PC-9 (cell line): ENCODE results near the gene NUDT1. TPM values are rescaled to one million over a fixed set of nuclear protein-coding genes. Genes with fewer than 3 reads are reported as not detected.
A peak's percentile ranks its signal among the peaks of the same experiment; 100 is the strongest.

Experiments
- BruUV-seq: library from RNA; stranded (reverse); fragments of 400-500 nt; replicated peaks from 2 replicates; lab custom pipeline; 2021; lab: Mats Ljungman, UMichigan
- CTCF ChIA-PET: fragments of 300-600 bp; sonication (Branson Sonifier 250); formaldehyde crosslinking; loops from one replicate; lab custom pipeline; 2022; ENCODE audit warnings: antibody characterized with exemption; lab: Charles Lee
- POLR2A ChIA-PET: fragments of 300-600 bp; sonication (Branson Sonifier 250); formaldehyde crosslinking; loops from one replicate; lab custom pipeline; 2022; ENCODE audit warnings: antibody characterized with exemption; ENCODE audit not compliant: unreplicated experiment; lab: Charles Lee
- DNase-seq, 2 experiments: peaks; one replicate each; pipeline versions ENCODE4 v3.0.0 to v3.0.0-alpha.2; 2015 to 2022; ENCODE audit warnings: mixed read lengths in 1 of 2
- H2AFZ ChIP-seq: fragments of 200-600 bp; sonication (generic); 2 replicates; pipeline ENCODE4 v1.8.1; 2017; ENCODE audit warnings: antibody characterized with exemption
- H3F3A ChIP-seq: fragments of 200-600 bp; sonication (generic); 2 replicates; pipeline ENCODE4 v1.8.1; 2017; ENCODE audit warnings: antibody characterized with exemption, mild to moderate bottlenecking, low read depth; ENCODE audit not compliant: insufficient read depth
- H3K27ac ChIP-seq: fragments of 200-600 bp; sonication (generic); 2 replicates; pipeline ENCODE4 v1.6.1; 2016; ENCODE audit warnings: mixed run types
- H3K27me3 ChIP-seq: fragments of 200-600 bp; sonication (generic); 2 replicates; pipeline ENCODE4 v1.6.1; 2016; ENCODE audit warnings: low read depth, mixed run types; ENCODE audit not compliant: insufficient read depth
- H3K36me3 ChIP-seq: fragments of 200-600 bp; sonication (generic); 2 replicates; pipeline ENCODE4 v1.6.1; 2016; ENCODE audit warnings: low read depth, mixed run types
- H3K4me1 ChIP-seq: fragments of 200-600 bp; sonication (generic); replicated peaks from 2 replicates; pipeline ENCODE4 v1.6.1; 2016; ENCODE audit warnings: mixed run types; ENCODE audit not compliant: insufficient read depth
- H3K4me2 ChIP-seq: fragments of 200-600 bp; sonication (generic); 2 replicates; pipeline ENCODE4 v1.6.1; 2017; ENCODE audit warnings: mixed run types
- H3K4me3 ChIP-seq: fragments of 200-600 bp; sonication (generic); 2 replicates; pipeline ENCODE4 v1.6.1; 2016; ENCODE audit warnings: mixed run types
- H3K79me2 ChIP-seq: fragments of 200-600 bp; sonication (generic); 2 replicates; pipeline ENCODE4 v1.6.1; 2017; ENCODE audit warnings: low read depth, mixed run types
- H3K9me2 ChIP-seq: fragments of 200-600 bp; sonication (generic); 2 replicates; pipeline ENCODE4 v1.8.1; 2017; ENCODE audit warnings: mild to moderate bottlenecking; ENCODE audit not compliant: insufficient read depth
- H3K9me3 ChIP-seq: fragments of 200-600 bp; sonication (generic); 2 replicates; pipeline ENCODE4 v1.8.1; 2016; ENCODE audit warnings: low read depth; ENCODE audit not compliant: insufficient read depth
- H4K20me1 ChIP-seq: fragments of 200-600 bp; sonication (generic); 2 replicates; pipeline ENCODE4 v1.8.1; 2017; ENCODE audit not compliant: insufficient read depth
- EZH2 ChIP-seq: fragments of 200-600 bp; sonication (generic); IDR thresholded peaks from 2 replicates; pipeline ENCODE4 v1.8.0; 2017; ENCODE audit warnings: antibody characterized with exemption, low read depth
- intact Hi-C: fragments of 100-400 bp; cut with micrococcal nuclease; formaldehyde crosslinking; loops from one replicate; pipeline ENCODE4 v1.10.0; 2022; ENCODE audit not compliant: unreplicated experiment
- total RNA-seq: library from RNA; stranded (reverse); gene quantifications from 2 replicates; pipeline ENCODE4 v1.2.3, GENCODE V29; 2021
- TF ChIP-seq, protein P1 (sequence below): fragments of 200-600 bp; sonication (generic); conservative IDR thresholded peaks from 2 replicates; pipeline ENCODE4 v1.6.1; 2017; ENCODE audit warnings: mixed run types, antibody characterized with exemption, mild to moderate bottlenecking, moderate library complexity

NUDT1 gene
- total RNA-seq, 1 experiment from 2014 or later: 63.9 TPM

DNA sequence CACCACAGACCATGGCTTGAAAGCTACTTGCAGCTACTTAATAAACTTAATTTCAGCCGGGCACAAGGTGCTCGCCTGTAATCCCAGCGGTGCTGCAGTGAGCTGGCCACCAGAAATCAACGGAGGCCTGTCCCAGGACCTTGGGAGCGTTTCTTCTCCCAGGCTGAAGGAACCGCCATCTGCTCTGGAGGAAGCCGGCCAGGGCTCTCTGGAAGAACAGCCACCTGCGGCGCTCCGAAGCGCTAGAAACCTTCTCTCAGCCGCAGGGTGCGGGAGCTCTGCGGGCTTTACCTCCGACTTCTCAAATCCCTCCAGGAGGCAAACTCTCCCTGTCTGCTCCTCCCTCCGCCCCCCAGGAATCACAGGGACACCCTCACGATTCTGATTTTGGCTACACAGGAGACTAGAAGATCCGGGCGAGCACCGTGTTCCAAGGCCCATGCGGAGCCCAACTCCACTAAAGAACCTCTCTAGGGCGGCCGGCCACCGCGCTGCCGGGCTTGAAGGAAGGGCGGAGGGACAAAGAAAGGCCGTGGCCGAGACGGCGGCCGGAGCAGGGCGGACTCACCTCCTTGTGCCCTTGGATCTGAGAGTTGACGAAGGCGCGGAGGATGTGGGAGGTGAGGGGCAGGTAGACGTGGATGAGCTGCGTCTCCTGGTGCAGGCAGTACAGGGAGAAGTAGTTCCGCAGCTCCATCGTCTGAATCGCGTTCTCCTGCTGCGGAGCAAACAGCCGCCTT lies 14.4 kb downstream of the NUDT1 start:
- H3K4me3 ChIP-seq: no peak overlapping the region
- ChIA-PET CTCF (interaction anchor here (1.0 kb wide), 1 partner anchor 14 kb away, joined by 4 read pairs; the partner anchor contains the start of genes MRM2 and NUDT1), POLR2A (no interaction called here)
- no peaks in the 10 kb centered on the region for H4K20me1 ChIP-seq
- BruUV-seq: no TSS peak
- H3K79me2 ChIP-seq: 0 out of 2 replicates have a peak, but pooled peaks cover 3% of the 10 kb centered on the region
- H3K27me3 ChIP-seq: no peaks in the 10 kb centered on the region
- H3K4me1 ChIP-seq: peaks cover 61% of the 10 kb centered on the region
- no peaks in the 10 kb centered on the region for H3K36me3 ChIP-seq
- no peak overlapping the region for H2AFZ ChIP-seq
- no peaks in the 10 kb centered on the region for H3K9me2 ChIP-seq
- H3K9me3 ChIP-seq: no peaks in the 10 kb centered on the region
- intact Hi-C loops: no loop called here
- H3F3A ChIP-seq: peaks cover 44% of the 10 kb centered on the region
- peak overlapping the region; percentile 54 for H3K4me2 ChIP-seq
- peak overlapping the region; percentile 61 for H3K27ac ChIP-seq
- no peak for DNase-seq
- TF ChIP-seq, protein P1, sequence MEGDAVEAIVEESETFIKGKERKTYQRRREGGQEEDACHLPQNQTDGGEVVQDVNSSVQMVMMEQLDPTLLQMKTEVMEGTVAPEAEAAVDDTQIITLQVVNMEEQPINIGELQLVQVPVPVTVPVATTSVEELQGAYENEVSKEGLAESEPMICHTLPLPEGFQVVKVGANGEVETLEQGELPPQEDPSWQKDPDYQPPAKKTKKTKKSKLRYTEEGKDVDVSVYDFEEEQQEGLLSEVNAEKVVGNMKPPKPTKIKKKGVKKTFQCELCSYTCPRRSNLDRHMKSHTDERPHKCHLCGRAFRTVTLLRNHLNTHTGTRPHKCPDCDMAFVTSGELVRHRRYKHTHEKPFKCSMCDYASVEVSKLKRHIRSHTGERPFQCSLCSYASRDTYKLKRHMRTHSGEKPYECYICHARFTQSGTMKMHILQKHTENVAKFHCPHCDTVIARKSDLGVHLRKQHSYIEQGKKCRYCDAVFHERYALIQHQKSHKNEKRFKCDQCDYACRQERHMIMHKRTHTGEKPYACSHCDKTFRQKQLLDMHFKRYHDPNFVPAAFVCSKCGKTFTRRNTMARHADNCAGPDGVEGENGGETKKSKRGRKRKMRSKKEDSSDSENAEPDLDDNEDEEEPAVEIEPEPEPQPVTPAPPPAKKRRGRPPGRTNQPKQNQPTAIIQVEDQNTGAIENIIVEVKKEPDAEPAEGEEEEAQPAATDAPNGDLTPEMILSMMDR: no peak
- no peak for TF ChIP-seq EZH2

- CTCF ChIA-PET: no interaction called here
- intact Hi-C loops: no loop called here
- no peak overlapping the region for H3K4me2 ChIP-seq
- peaks cover 47% of the 10 kb centered on the region for H3F3A ChIP-seq
- H3K9me3 ChIP-seq: no peaks in the 10 kb centered on the region
- no peaks in the 10 kb centered on the region for H3K27me3 ChIP-seq
- H3K36me3 ChIP-seq: no peaks in the 10 kb centered on the region
- DNase-seq: no peak
- no peaks in the 10 kb centered on the region for H4K20me1 ChIP-seq
- no peak for TF ChIP-seq EZH2
- TF ChIP-seq, protein P1: no peak
- BruUV-seq: no TSS peak
- H3K9me2 ChIP-seq: no peaks in the 10 kb centered on the region
- no peak overlapping the region for H3K27ac ChIP-seq
- H2AFZ ChIP-seq: no peak overlapping the region
- H3K79me2 ChIP-seq: 0 out of 2 replicates have a peak, but pooled peaks cover 3% of the 10 kb centered on the region
- no peak overlapping the region for H3K4me3 ChIP-seq
- POLR2A ChIA-PET: no interaction called here
- peaks cover 63% of the 10 kb centered on the region for H3K4me1 ChIP-seq
Observed at GRCh38 chr7:2257046-2257551, 15.1 kb downstream of the NUDT1 start.

GRCh38 chr7:2257651-2258050 lies 15.6 kb downstream of the NUDT1 start:
- Histone ChIP-seq H3K9me3 (no peaks in the 10 kb centered on the region), H4K20me1 (no peaks in the 10 kb centered on the region), H3K27ac (no peak overlapping the region), H2AFZ (no peak overlapping the region), H3K79me2 (0 out of 2 replicates have a peak, but pooled peaks cover 3% of the 10 kb centered on the region), H3K4me2 (no peak overlapping the region), H3F3A (peaks cover 47% of the 10 kb centered on the region), H3K27me3 (no peaks in the 10 kb centered on the region), H3K4me1 (peaks cover 63% of the 10 kb centered on the region), H3K9me2 (no peaks in the 10 kb centered on the region), H3K36me3 (no peaks in the 10 kb centered on the region), H3K4me3 (no peak overlapping the region)
- intact Hi-C loops: no loop called here
- no peak for DNase-seq
- TF ChIP-seq, protein P1: no peak
- TF ChIP-seq EZH2: no peak
- CTCF ChIA-PET: interaction anchor here (0.7 kb wide), 1 partner anchor 371 kb away, joined by 10 read pairs; no protein-coding TSS in a partner anchor
- BruUV-seq: no TSS peak
- POLR2A ChIA-PET: no interaction called here
